ENCODE measurements around the gene ANGEL1. TPM values are rescaled to one million over a fixed set of nuclear protein-coding genes. Genes with fewer than 3 reads are reported as not detected.

Gene ANGEL1
- total and polyA plus RNA-seq, 2 experiments from 2014 or later = 5.3 to 31.6 TPM

DNA sequence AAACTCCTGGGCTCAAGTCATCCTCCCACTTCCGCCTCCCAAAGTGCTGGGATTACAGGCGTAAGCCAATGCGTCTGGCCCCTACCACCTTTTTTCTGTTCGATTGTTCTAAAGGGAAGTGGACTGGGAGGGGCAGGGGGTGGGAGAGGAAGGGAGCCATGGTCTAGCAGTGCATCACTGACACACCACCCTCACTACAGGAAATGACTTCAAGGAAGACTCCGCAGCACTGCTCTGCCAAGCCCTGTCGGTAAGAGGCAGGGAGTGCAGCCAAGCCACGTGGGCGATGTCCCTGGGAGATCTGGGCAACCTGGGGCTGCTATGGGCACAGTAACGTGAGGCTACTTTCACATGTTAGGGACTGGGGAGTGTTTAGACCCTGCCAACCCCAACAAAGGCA is 31.5 kb upstream of the ANGEL1 start:
- H3K9me3 Mint-ChIP-seq = no peaks in the 10 kb centered on the region; the same call in 2 of the 3 replicates
- H3K27ac Mint-ChIP-seq = no peak overlapping the region
- Histone ChIP-seq H3K27ac (ENCODE audit: low read depth) (no peak overlapping the region), H3K4me2 (no peak overlapping the region), H3K4me1 (ENCODE audit: insufficient read depth) (no peaks in the 10 kb centered on the region), H4K20me1 (replicated peaks; ENCODE audit: insufficient read depth) (no peaks in the 10 kb centered on the region), H3K79me2 (replicated peaks; ENCODE audit: insufficient read depth) (no peaks in the 10 kb centered on the region), H2AFZ (peak overlapping the region; percentile 87), H3K9me2 (ENCODE audit: insufficient read depth) (no peaks in the 10 kb centered on the region; the same call in 1 of the 2 replicates), H3K4me3 (no peak overlapping the region), H3K27me3 (ENCODE audit: insufficient read depth) (no peaks in the 10 kb centered on the region), H3F3A (replicated peaks; ENCODE audit: low read depth) (no peaks in the 10 kb centered on the region), H3K36me3 (ENCODE audit: insufficient read depth) (no peaks in the 10 kb centered on the region)
- ATAC-seq (peak; percentile 91), DNase-seq (ENCODE audit: low spot score) (peak; percentile 61)
- H3K27me3 Mint-ChIP-seq (ENCODE audit: insufficient read depth, low read depth, poor library complexity) = peaks cover 8% of the 10 kb centered on the region
- H3K36me3 Mint-ChIP-seq (ENCODE audit: low read depth) = no peaks in the 10 kb centered on the region
- no peak overlapping the region for H3K4me3 Mint-ChIP-seq
- TF ChIP-seq, protein P1, sequence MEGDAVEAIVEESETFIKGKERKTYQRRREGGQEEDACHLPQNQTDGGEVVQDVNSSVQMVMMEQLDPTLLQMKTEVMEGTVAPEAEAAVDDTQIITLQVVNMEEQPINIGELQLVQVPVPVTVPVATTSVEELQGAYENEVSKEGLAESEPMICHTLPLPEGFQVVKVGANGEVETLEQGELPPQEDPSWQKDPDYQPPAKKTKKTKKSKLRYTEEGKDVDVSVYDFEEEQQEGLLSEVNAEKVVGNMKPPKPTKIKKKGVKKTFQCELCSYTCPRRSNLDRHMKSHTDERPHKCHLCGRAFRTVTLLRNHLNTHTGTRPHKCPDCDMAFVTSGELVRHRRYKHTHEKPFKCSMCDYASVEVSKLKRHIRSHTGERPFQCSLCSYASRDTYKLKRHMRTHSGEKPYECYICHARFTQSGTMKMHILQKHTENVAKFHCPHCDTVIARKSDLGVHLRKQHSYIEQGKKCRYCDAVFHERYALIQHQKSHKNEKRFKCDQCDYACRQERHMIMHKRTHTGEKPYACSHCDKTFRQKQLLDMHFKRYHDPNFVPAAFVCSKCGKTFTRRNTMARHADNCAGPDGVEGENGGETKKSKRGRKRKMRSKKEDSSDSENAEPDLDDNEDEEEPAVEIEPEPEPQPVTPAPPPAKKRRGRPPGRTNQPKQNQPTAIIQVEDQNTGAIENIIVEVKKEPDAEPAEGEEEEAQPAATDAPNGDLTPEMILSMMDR (conservative IDR thresholded peaks at IDR 0.05; ENCODE audit: low read depth in 2 of 2) = peak; percentile 8 to 26; a peak in 1 of 4 replicates
- TF ChIP-seq POLR2AphosphoS5 (IDR thresholded peaks at IDR 0.05; ENCODE audit: low read depth) = no peak
- TF ChIP-seq, protein P2, sequence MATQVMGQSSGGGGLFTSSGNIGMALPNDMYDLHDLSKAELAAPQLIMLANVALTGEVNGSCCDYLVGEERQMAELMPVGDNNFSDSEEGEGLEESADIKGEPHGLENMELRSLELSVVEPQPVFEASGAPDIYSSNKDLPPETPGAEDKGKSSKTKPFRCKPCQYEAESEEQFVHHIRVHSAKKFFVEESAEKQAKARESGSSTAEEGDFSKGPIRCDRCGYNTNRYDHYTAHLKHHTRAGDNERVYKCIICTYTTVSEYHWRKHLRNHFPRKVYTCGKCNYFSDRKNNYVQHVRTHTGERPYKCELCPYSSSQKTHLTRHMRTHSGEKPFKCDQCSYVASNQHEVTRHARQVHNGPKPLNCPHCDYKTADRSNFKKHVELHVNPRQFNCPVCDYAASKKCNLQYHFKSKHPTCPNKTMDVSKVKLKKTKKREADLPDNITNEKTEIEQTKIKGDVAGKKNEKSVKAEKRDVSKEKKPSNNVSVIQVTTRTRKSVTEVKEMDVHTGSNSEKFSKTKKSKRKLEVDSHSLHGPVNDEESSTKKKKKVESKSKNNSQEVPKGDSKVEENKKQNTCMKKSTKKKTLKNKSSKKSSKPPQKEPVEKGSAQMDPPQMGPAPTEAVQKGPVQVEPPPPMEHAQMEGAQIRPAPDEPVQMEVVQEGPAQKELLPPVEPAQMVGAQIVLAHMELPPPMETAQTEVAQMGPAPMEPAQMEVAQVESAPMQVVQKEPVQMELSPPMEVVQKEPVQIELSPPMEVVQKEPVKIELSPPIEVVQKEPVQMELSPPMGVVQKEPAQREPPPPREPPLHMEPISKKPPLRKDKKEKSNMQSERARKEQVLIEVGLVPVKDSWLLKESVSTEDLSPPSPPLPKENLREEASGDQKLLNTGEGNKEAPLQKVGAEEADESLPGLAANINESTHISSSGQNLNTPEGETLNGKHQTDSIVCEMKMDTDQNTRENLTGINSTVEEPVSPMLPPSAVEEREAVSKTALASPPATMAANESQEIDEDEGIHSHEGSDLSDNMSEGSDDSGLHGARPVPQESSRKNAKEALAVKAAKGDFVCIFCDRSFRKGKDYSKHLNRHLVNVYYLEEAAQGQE (IDR thresholded peaks at IDR 0.05; ENCODE audit: unreplicated experiment) = no peak
- no peak for TF ChIP-seq JUNB (IDR thresholded peaks at IDR 0.05; ENCODE audit: unreplicated experiment)
- no peaks in the 10 kb centered on the region for H3K4me1 Mint-ChIP-seq

DNA sequence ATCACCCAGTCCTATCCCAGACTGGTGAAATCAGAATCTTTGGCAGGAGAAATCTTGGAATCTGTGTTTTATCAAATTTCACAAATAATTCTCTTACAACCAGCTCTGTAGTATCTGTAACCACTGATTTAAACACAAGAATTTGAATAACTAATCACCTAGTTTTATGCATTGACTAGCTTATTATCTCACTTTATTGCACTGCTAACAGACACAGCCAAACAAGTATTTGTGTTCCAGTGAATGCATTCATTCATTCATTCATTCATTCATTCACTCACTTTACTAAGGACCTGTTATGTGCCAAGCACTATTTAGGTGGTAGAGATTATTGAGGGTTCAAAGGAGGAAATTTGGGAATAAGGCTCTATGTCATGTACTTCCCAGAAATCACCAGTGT is 29.7 kb upstream of the ANGEL1 start:
- ATAC-seq (no peak), DNase-seq (ENCODE audit: low spot score) (no peak)
- Histone ChIP-seq H3K9me2 (ENCODE audit: insufficient read depth) (no peaks in the 10 kb centered on the region; the same call in 1 of the 2 replicates), H3F3A (replicated peaks; ENCODE audit: low read depth) (no peaks in the 10 kb centered on the region), H3K27me3 (ENCODE audit: insufficient read depth) (no peaks in the 10 kb centered on the region), H2AFZ (no peak overlapping the region), H3K36me3 (ENCODE audit: insufficient read depth) (no peaks in the 10 kb centered on the region), H4K20me1 (replicated peaks; ENCODE audit: insufficient read depth) (no peaks in the 10 kb centered on the region), H3K79me2 (replicated peaks; ENCODE audit: insufficient read depth) (no peaks in the 10 kb centered on the region), H3K27ac (ENCODE audit: low read depth) (no peak overlapping the region), H3K4me1 (ENCODE audit: insufficient read depth) (no peaks in the 10 kb centered on the region), H3K4me3 (no peak overlapping the region), H3K4me2 (no peak overlapping the region)
- no peaks in the 10 kb centered on the region for H3K4me1 Mint-ChIP-seq
- no peak overlapping the region for H3K27ac Mint-ChIP-seq
- no peaks in the 10 kb centered on the region for H3K36me3 Mint-ChIP-seq (ENCODE audit: low read depth)
- no peak overlapping the region for H3K4me3 Mint-ChIP-seq
- peaks cover 2% of the 10 kb centered on the region for H3K27me3 Mint-ChIP-seq (ENCODE audit: insufficient read depth, low read depth, poor library complexity)
- H3K9me3 Mint-ChIP-seq = no peaks in the 10 kb centered on the region
- TF ChIP-seq JUNB (IDR thresholded peaks at IDR 0.05; ENCODE audit: unreplicated experiment) (no peak), ZNF331 (CRISPR knock-in tag; IDR thresholded peaks at IDR 0.05; ENCODE audit: low read depth) (no peak), STAT1 (IDR thresholded peaks at IDR 0.05; ENCODE audit: unreplicated experiment) (no peak), NANOG (IDR thresholded peaks at IDR 0.05; ENCODE audit: borderline replicate concordance) (no peak), ZNF114 (CRISPR knock-in tag; IDR thresholded peaks at IDR 0.05) (no peak), POLR2AphosphoS5 (IDR thresholded peaks at IDR 0.05; ENCODE audit: low read depth) (no peak)
- TF ChIP-seq, protein P2 (IDR thresholded peaks at IDR 0.05; ENCODE audit: unreplicated experiment) = no peak
